Activated naive CD8-positive, alpha-beta T cell (primary cell): ENCODE data around the gene ANKLE2.

Source experiments
- H3K27ac Mint-ChIP-seq: one replicate; pipeline ENCODE4 v1.8.0; 2021; ENCODE audit warnings: mixed read lengths
- H3K27me3 Mint-ChIP-seq: one replicate; pipeline ENCODE4 v1.8.0; 2021; ENCODE audit warnings: mixed read lengths
- H3K36me3 Mint-ChIP-seq: one replicate; pipeline ENCODE4 v1.8.0; 2021; ENCODE audit warnings: mixed read lengths
- H3K4me1 Mint-ChIP-seq: one replicate; pipeline ENCODE4 v1.8.0; 2021; ENCODE audit warnings: low read depth, mixed read lengths
- H3K4me3 Mint-ChIP-seq: one replicate; pipeline ENCODE4 v1.8.0; 2021; ENCODE audit warnings: mild to moderate bottlenecking, mixed read lengths
- H3K9me3 Mint-ChIP-seq: one replicate; pipeline ENCODE4 v1.8.0; 2021; ENCODE audit warnings: low read depth, mixed read lengths

Gene ANKLE2

GRCh38 chr12:132675757-132676432, 85.7 kb downstream of the ANKLE2 start:
- Mint-ChIP-seq H3K36me3 (peaks cover 12% of the 10 kb centered on the region), H3K4me1 (no peaks in the 10 kb centered on the region), H3K9me3 (no peaks in the 10 kb centered on the region), H3K27me3 (no peaks in the 10 kb centered on the region), H3K27ac (no peak overlapping the region), H3K4me3 (no peak overlapping the region)
